ENCODE data around the gene PDE3A.

DNA sequence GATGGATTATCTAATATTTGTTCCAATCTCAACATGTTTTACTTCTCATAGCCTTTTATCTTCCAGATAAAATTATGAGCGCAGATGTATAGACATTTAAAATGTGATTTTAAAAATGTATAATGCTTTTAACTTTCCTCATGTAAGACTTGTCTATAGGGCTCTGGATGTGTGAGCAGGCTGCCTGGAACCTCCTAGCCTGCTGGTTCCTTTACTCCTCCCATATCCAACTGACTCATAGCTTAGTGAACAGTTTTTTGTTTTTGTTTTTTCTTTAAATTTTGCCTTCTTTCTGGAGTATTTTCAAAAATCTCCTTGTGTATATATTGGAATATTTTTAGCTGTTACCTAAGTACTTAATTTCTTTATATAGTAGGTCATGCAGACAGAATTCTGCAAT, 115.4 kb downstream of the PDE3A start:
- TF ChIP-seq CTCF (IDR thresholded peaks at IDR 0.05) (no peak), POLR2A (IDR thresholded peaks at IDR 0.05) (no peak)
